Hepatocyte (in vitro differentiated cells): Measurements from ENCODE around the gene SOX6. TPM values are rescaled to one million over a fixed set of nuclear protein-coding genes. Genes with fewer than 3 reads are reported as not detected.

ENCODE experiments used
- DNase-seq: peaks from one replicate; pipeline ENCODE4 v3.0.0-alpha.2; 2016; ENCODE audit warnings: low spot score
- H2AFZ ChIP-seq: fragments of 200-600 bp; sonication (generic); 2 replicates; pipeline ENCODE4 v1.6.0; 2016; ENCODE audit warnings: antibody characterized with exemption, mild to moderate bottlenecking
- H3K27ac ChIP-seq: fragments of 200-600 bp; sonication (generic); 2 replicates; pipeline ENCODE4 v1.5.1; 2016; ENCODE audit warnings: mild to moderate bottlenecking
- H3K27me3 ChIP-seq: fragments of 200-600 bp; sonication (generic); 2 replicates; pipeline ENCODE4 v1.6.1; 2016
- H3K36me3 ChIP-seq: fragments of 200-600 bp; sonication (generic); replicated peaks from 2 replicates; pipeline ENCODE4 v1.5.1; 2016; ENCODE audit warnings: low read depth; ENCODE audit not compliant: insufficient read depth
- H3K4me1 ChIP-seq: fragments of 200-600 bp; sonication (generic); 2 replicates; pipeline ENCODE4 v1.5.1; 2016; ENCODE audit warnings: mild to moderate bottlenecking, moderate library complexity; ENCODE audit not compliant: insufficient read depth
- H3K4me2 ChIP-seq: fragments of 200-600 bp; sonication (generic); 2 replicates; pipeline ENCODE4 v1.6.0; 2016
- H3K4me3 ChIP-seq: fragments of 200-600 bp; sonication (generic); 2 replicates; pipeline ENCODE4 v1.5.1; 2016; ENCODE audit warnings: mild to moderate bottlenecking
- H3K79me2 ChIP-seq: fragments of 200-600 bp; sonication (generic); 2 replicates; pipeline ENCODE4 v1.6.0; 2017; ENCODE audit warnings: mild to moderate bottlenecking
- H3K9me2 ChIP-seq: fragments of 200-600 bp; sonication (generic); replicated peaks from 2 replicates; pipeline ENCODE4 v1.6.0; 2017; ENCODE audit warnings: mild to moderate bottlenecking; ENCODE audit not compliant: insufficient read depth
- H3K9me3 ChIP-seq: fragments of 200-600 bp; sonication (generic); 2 replicates; pipeline ENCODE4 v1.5.1; 2016; ENCODE audit warnings: low read depth, mild to moderate bottlenecking
- H4K20me1 ChIP-seq: fragments of 200-600 bp; sonication (generic); 2 replicates; pipeline ENCODE4 v1.6.0; 2016; ENCODE audit warnings: mild to moderate bottlenecking; ENCODE audit not compliant: insufficient read depth, poor library complexity, severe bottlenecking
- CTCF ChIP-seq: fragments of 200-600 bp; sonication (generic); IDR thresholded peaks from 2 replicates; pipeline ENCODE4 v1.5.1; 2016; ENCODE audit warnings: antibody characterized with exemption, mild to moderate bottlenecking; ENCODE audit not compliant: poor library complexity
- EZH2 ChIP-seq: fragments of 200-600 bp; sonication (generic); IDR thresholded peaks from 2 replicates; pipeline ENCODE4 v1.6.1; 2016; ENCODE audit warnings: antibody characterized with exemption, mild to moderate bottlenecking, borderline replicate concordance
- EZH2phosphoT487 ChIP-seq: fragments of 200-600 bp; sonication (generic); IDR thresholded peaks from one replicate; pipeline ENCODE4 v1.6.1; 2018; ENCODE audit warnings: antibody characterized with exemption, mild to moderate bottlenecking, low read depth, moderate library complexity; ENCODE audit not compliant: unreplicated experiment, severe bottlenecking
- WGBS: methylation state at CpG from one replicate; pipeline ENCODE4 v1.1.6; 2016; ENCODE audit warnings: low lambda C conversion rate; ENCODE audit errors: missing lambda C conversion rate; 5-methylcytosine and 5-hydroxymethylcytosine counted together
- polyA plus RNA-seq: library from polyadenylated mRNA; unstranded; fragments of >200 nt; fragmentation: Nextera tagmentation; extraction: Ambion mirVana; gene quantifications from 2 replicates; pipeline ENCODE4 v1.2.1, GENCODE V29; 2016
- total RNA-seq: library from RNA; depleted of rRNA; stranded (reverse); fragments of >200 nt; gene quantifications from 2 replicates; pipeline ENCODE4 v1.2.3, GENCODE V29; 2014

The SOX6 gene
- total and polyA plus RNA-seq, 2 experiments from 2014 or later = 23.2 to 75.7 TPM

GRCh38 chr11:16096336-16096735 is 260.0 kb downstream of the SOX6 start:
- no peak for DNase-seq
- Histone ChIP-seq H3K9me3 (no peaks in the 10 kb centered on the region), H3K79me2 (peaks cover 5% of the 10 kb centered on the region), H4K20me1 (no peaks in the 10 kb centered on the region), H3K4me3 (no peak overlapping the region), H2AFZ (no peak overlapping the region), H3K36me3 (no peaks in the 10 kb centered on the region), H3K27ac (no peak overlapping the region), H3K27me3 (no peaks in the 10 kb centered on the region), H3K9me2 (no peaks in the 10 kb centered on the region), H3K4me1 (peaks cover 36% of the 10 kb centered on the region), H3K4me2 (no peak overlapping the region)
- no peak for TF ChIP-seq EZH2phosphoT487
- TF ChIP-seq CTCF = no peak
- TF ChIP-seq EZH2 = no peak
- 95% methylated on average over 2 of the region's 2 CpGs for WGBS

GRCh38 chr11:16095756-16096155 is 260.6 kb downstream of the SOX6 start:
- H3K4me2 ChIP-seq = no peak overlapping the region
- H3K9me3 ChIP-seq = no peaks in the 10 kb centered on the region
- H3K4me1 ChIP-seq = peaks cover 36% of the 10 kb centered on the region
- DNase-seq = no peak
- H3K79me2 ChIP-seq = no peaks in the 10 kb centered on the region
- WGBS = 80% methylated on average over 1 of the region's 1 CpG
- no peaks in the 10 kb centered on the region for H4K20me1 ChIP-seq
- no peaks in the 10 kb centered on the region for H3K27me3 ChIP-seq
- no peak overlapping the region for H3K4me3 ChIP-seq
- TF ChIP-seq EZH2 = no peak
- no peak for TF ChIP-seq CTCF
- no peak for TF ChIP-seq EZH2phosphoT487
- H3K9me2 ChIP-seq = no peaks in the 10 kb centered on the region
- no peak overlapping the region for H2AFZ ChIP-seq
- no peaks in the 10 kb centered on the region for H3K36me3 ChIP-seq
- no peak overlapping the region for H3K27ac ChIP-seq

- 79% methylated on average over 3 of the region's 3 CpGs for WGBS
- Histone ChIP-seq H3K4me3 (no peak overlapping the region), H3K79me2 (no peaks in the 10 kb centered on the region), H3K9me2 (no peaks in the 10 kb centered on the region), H2AFZ (no peak overlapping the region), H3K27me3 (no peaks in the 10 kb centered on the region), H3K36me3 (no peaks in the 10 kb centered on the region), H3K9me3 (no peaks in the 10 kb centered on the region), H4K20me1 (no peaks in the 10 kb centered on the region), H3K4me2 (no peak overlapping the region), H3K4me1 (peaks cover 23% of the 10 kb centered on the region), H3K27ac (no peak overlapping the region)
- TF ChIP-seq EZH2phosphoT487 (no peak), EZH2 (no peak), CTCF (no peak)
- DNase-seq = no peak
These were observed 262.3 kb downstream of the SOX6 start for GRCh38 chr11:16093889-16094653.
